Right lobe of liver (tissue), 6 donors: ENCODE data around the gene SUFU. TPM values are rescaled to one million over a fixed set of nuclear protein-coding genes. Genes with fewer than 3 reads are reported as not detected.
A peak's percentile ranks its signal among the peaks of the same experiment; 100 is the strongest.

Source experiments
- ATAC-seq, 4 donors: fragments of 200-7000 bp; cut with Tn5 transposase; one replicate each; pipeline ENCODE4 v1.9.1; 2020; ENCODE audit warnings: mild to moderate bottlenecking in 4 of 4, moderate library complexity in 4 of 4
- DNase-seq, 3 donors: peaks; one replicate each; pipeline ENCODE4 v3.0.0-alpha.2; 2020
- H3K27ac ChIP-seq, 3 donors: fragments of 200-600 bp; one replicate each; pipeline ENCODE4 v1.8.0; 2022
- H3K27me3 ChIP-seq, 2 donors: fragments of 200-600 bp; one replicate each; pipeline ENCODE4 v1.8.0; 2022
- H3K36me3 ChIP-seq, 4 donors: fragments of 200-600 bp; sonication (generic) in 1 of 4; one replicate each; pipeline versions ENCODE4 v1.5.1 to v1.8.0; 2017 to 2022; ENCODE audit warnings: control low read depth in 1 of 4
- H3K4me1 ChIP-seq, 4 donors: fragments of 200-600 bp; sonication (generic) in 1 of 4; one replicate each; pipeline versions ENCODE4 v1.5.1 to v1.8.0; 2017 to 2022; ENCODE audit warnings: control low read depth in 1 of 4
- H3K4me3 ChIP-seq, 3 donors: fragments of 200-600 bp; one replicate each; pipeline ENCODE4 v1.8.0; 2022
- H3K9me3 ChIP-seq, 4 donors: fragments of 200-600 bp; sonication (generic) in 1 of 4; one replicate each; pipeline versions ENCODE4 v1.5.1 to v1.8.0; 2017 to 2022; ENCODE audit warnings: control low read depth in 1 of 4
- POLR2A ChIP-seq: fragments of 450-650 bp; IDR thresholded peaks from one replicate; pipeline ENCODE4 v1.6.1; 2017; ENCODE audit warnings: antibody characterized with exemption, mild to moderate bottlenecking
- WGBS: methylation state at CpG from one replicate; pipeline ENCODE4 v1.1.6; 2018; ENCODE audit warnings: low coverage, low lambda C conversion rate; ENCODE audit not compliant: insufficient coverage; ENCODE audit errors: missing lambda C conversion rate; 5-methylcytosine and 5-hydroxymethylcytosine counted together
- intact Hi-C, 2 donors: fragments of 100-400 bp; cut with DNase I; formaldehyde crosslinking; loops; one replicate each; pipeline versions ENCODE4 v1.11.2 to v1.14.1; 2022
- total RNA-seq, 6 experiments: library from RNA; depleted of rRNA in 2 of 6; stranded (reverse); fragments of >200 nt in 2 of 6; fragmentation: NEBNext Ultra II Directional in 3 of 6; extraction: Animal tissue kit (Norgen Biotek cat#: 25700) in 3 of 6; gene quantifications; one replicate each; pipeline versions ENCODE4 v1.1.0 to v1.2.4, GENCODE V29; 2016 to 2023
- TF ChIP-seq, protein P1 (sequence below), 4 donors: fragments of 200-600 bp in 3 of 4; fragments of 450-650 bp in 1 of 4; IDR thresholded peaks; one replicate each; pipeline versions ENCODE4 v1.5.1 to v1.8.0; 2016 to 2022; ENCODE audit warnings: antibody characterized with exemption in 4 of 4, mild to moderate bottlenecking in 2 of 4
- donor health status: DM: no; HTN: yes; CAD: no.
- donor health status: DM: no; HTN: no; CAD: no.
- donor health status: DM: no; HTN: no; CAD: no.
- donor health status: DM: no; HTN: yes; CAD: no.
- donor health status: DM: no; HTN: yes; CAD: no.

Gene SUFU
- total RNA-seq, 6 experiments from 2014 or later = 4.2 to 6.2 (median 5.1) TPM

DNA sequence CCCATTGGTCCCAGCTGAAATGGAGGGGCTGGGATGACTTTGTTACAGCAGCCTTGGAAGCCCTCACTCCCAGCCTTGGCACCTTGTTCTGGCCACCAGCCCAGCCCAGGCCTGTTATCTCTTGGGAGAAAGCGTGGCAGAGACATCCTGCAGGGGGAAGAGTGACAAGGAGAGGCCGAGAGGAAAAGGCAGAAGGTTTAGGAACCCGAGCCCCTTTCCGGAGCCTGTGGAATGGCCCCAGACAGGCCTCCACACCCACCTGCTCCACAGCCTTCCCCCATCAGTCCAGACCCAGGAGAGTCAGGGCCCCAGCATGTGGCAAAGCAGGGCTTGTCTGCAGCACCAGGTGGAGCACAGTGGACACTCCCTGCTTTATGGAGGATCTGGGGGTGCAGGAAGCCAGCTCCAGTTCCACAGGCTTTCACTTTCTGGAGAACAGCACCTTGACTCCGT lies 116.4 kb downstream of the SUFU start:
- Histone ChIP-seq H3K4me3 (no peak overlapping the region), H3K9me3 (no peaks in the 10 kb centered on the region), H3K27me3 (no peaks in the 10 kb centered on the region), H3K36me3 (peaks cover 0 to 13% (median 0%) of the 10 kb centered on the region in 4 donors), H3K27ac (no peak overlapping the region), H3K4me1 (peaks cover 0 to 18% (median 4%) of the 10 kb centered on the region in 4 donors)
- WGBS = 17% methylated on average over 1 of the region's 5 CpGs
- TF ChIP-seq, protein P1, sequence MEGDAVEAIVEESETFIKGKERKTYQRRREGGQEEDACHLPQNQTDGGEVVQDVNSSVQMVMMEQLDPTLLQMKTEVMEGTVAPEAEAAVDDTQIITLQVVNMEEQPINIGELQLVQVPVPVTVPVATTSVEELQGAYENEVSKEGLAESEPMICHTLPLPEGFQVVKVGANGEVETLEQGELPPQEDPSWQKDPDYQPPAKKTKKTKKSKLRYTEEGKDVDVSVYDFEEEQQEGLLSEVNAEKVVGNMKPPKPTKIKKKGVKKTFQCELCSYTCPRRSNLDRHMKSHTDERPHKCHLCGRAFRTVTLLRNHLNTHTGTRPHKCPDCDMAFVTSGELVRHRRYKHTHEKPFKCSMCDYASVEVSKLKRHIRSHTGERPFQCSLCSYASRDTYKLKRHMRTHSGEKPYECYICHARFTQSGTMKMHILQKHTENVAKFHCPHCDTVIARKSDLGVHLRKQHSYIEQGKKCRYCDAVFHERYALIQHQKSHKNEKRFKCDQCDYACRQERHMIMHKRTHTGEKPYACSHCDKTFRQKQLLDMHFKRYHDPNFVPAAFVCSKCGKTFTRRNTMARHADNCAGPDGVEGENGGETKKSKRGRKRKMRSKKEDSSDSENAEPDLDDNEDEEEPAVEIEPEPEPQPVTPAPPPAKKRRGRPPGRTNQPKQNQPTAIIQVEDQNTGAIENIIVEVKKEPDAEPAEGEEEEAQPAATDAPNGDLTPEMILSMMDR (IDR thresholded peaks at IDR 0.05) = no peak
- no peak for TF ChIP-seq POLR2A
- ATAC-seq (peak; percentile 15 to 64 (median 55)), DNase-seq (peak in 1 of 3 donors; percentile 61)
- intact Hi-C loops = no loop called here

DNA sequence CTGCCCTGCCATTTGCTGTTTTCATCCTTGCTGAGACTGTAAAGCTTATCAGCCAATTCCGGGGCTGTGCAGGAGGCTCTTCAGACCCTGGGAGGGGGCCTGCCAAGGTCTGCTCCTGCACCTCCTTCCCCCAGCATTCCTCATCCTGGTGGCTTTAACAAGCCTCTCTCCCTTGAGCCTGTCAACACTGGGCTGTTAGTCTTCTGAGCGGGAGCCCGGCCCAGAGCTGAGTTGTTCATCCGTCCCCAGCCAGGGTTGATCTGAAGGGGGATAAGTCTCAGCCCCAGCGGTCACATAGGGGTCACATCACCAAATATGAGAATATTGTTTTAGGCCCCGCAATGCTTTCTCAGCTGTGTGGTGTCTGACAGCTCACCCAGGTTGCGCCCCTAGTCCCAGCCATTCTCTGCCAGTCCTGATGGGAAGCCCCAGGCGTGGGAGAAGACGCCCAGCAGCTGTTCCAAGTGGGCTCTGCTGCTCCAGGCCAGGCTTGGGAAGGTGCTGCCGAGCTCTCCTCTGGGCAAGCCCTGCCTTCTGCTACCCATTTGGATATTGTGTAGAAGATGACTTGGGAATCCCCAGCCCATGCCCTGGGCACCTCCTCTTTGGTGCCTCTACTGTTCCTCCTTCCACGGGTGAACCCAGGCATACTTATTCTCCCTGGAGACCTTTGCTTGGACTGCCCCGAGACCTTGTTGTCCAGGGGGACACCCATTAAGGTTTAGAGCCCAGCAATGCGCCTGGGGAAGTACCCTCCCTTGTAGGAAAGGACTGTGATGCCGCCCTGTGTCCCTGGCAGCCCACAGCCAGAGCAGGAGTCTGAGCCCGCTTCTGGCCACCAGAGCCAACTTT lies 117.0 kb downstream of the SUFU start:
- no peak for ATAC-seq
- H3K4me1 ChIP-seq = peaks cover 0 to 21% (median 4%) of the 10 kb centered on the region in 4 donors
- H3K9me3 ChIP-seq = no peaks in the 10 kb centered on the region
- H3K36me3 ChIP-seq = peaks cover 0 to 8% (median 0%) of the 10 kb centered on the region in 4 donors
- intact Hi-C loops = no loop called here
- no peaks in the 10 kb centered on the region for H3K27me3 ChIP-seq
- WGBS = 66% methylated on average over 6 of the region's 15 CpGs
- TF ChIP-seq, protein P1 (IDR thresholded peaks at IDR 0.05) = no peak
- TF ChIP-seq POLR2A = no peak
- no peak overlapping the region for H3K27ac ChIP-seq
- no peak overlapping the region for H3K4me3 ChIP-seq
- peak in 1 of 3 donors; percentile 44 for DNase-seq

DNA sequence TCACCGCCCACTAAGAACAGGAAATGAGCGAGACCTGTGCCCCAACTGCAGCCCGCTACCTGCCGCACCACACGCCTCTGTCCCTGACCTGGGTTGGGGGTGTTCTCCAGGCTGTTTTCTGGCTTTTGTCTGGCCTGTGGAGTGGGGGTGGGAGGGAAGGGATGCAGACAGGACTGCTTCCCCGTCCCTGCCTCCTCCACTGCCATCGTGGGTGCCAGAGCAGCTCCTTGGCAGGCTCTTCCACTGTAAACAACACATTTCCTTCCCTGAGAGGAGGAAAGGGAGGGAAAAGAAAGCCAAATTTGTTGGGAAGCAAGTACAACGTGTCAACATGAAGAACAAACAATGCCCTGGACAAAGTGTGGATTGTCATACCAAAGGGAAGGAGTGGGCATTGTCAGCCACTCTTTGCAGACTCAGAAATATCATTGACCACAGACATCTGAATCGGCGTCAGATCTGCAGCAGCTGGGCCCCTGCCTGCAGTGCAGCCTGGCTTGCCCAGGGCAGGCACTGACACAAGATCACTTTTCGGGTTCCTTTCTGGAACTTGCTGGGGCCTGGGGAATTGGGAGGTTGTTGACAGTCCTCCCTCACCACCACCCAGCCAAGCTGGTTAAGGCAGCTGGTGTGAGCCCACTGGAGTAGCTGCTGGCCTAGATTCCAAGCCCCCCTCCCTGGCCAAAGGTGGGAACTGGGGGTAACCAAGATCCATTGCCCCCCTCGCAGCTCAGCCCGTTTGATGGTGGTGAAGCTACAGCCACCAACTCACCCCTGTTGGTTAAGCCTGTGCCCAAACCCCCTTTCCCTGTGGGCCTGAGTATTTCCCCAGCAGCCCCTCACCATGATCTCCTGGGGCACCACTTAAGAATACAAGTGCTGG lies 117.9 kb downstream of the SUFU start:
- ATAC-seq = peak in 3 of 4 donors; percentile 24 to 43 (median 25)
- peak in 1 of 3 donors; percentile 27 for DNase-seq
- H3K27me3 ChIP-seq = no peaks in the 10 kb centered on the region
- intact Hi-C loops = no loop called here
- H3K36me3 ChIP-seq = peaks cover 0 to 5% (median 0%) of the 10 kb centered on the region in 4 donors
- TF ChIP-seq, protein P1 (IDR thresholded peaks at IDR 0.05) = no peak
- TF ChIP-seq POLR2A = no peak
- H3K9me3 ChIP-seq = no peaks in the 10 kb centered on the region
- no peak overlapping the region for H3K27ac ChIP-seq
- peaks cover 0 to 21% (median 4%) of the 10 kb centered on the region in 4 donors for H3K4me1 ChIP-seq
- WGBS = 38% methylated on average over 4 of the region's 13 CpGs
- H3K4me3 ChIP-seq = no peak overlapping the region

DNA sequence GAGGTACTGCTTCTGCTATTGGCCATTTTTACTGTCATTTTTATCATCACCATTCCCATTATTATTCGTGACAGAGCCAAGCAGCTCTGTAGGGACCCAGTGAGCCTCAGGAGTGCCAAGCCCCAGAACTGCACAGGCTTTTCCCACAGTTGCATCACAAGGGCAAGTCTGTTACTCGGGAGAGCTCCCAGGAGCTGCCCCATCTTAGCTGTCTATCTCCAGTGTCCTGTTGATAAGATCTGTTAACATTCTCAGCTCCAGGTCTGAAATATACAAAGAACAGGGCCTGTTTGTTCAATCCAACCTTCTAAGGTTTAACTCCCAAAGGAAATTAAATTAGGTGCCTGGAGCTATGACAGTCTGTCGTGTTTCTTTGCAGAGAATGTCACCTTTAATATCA lies 120.3 kb downstream of the SUFU start:
- no peaks in the 10 kb centered on the region for H3K36me3 ChIP-seq
- peaks cover 0 to 39% (median 12%) of the 10 kb centered on the region in 4 donors for H3K4me1 ChIP-seq
- no peak for ATAC-seq
- no peaks in the 10 kb centered on the region for H3K9me3 ChIP-seq
- no peaks in the 10 kb centered on the region for H3K27me3 ChIP-seq
- 87% methylated on average over 2 of the region's 3 CpGs for WGBS
- intact Hi-C loops = no loop called here
- no peak overlapping the region for H3K4me3 ChIP-seq
- H3K27ac ChIP-seq = no peak overlapping the region
- peak in 1 of 3 donors; percentile 13 for DNase-seq
- no peak for TF ChIP-seq POLR2A
- TF ChIP-seq, protein P1 (IDR thresholded peaks at IDR 0.05) = no peak
